K562 (cell line): Measurements from ENCODE around the gene AFF1. TPM values are rescaled to one million over a fixed set of nuclear protein-coding genes. Genes with fewer than 3 reads are reported as not detected.

Experiments used
- ATAC-seq: fragments of 200-7000 bp; cut with Tn5 transposase; 3 replicates; pipeline ENCODE4 v1.9.1; 2020; ENCODE audit warnings: moderate library complexity
- BruUV-seq: library from RNA; stranded (reverse); fragments of 400-500 nt; replicated peaks from 2 replicates; lab custom pipeline; 2021; lab: Mats Ljungman, UMichigan
- CTCF ChIA-PET: fragments of 300-600 bp; formaldehyde crosslinking; extraction: SDS; loops from one replicate; lab custom pipeline; 2021; ENCODE audit warnings: low intra/inter-chr PET ratio; lab: Yijun Ruan, JAX
- POLR2A ChIA-PET: fragments of 300-600, 350-650 bp; sonication (Branson Sonifier 250); formaldehyde crosslinking; extraction: SDS; loops from one replicate; lab custom pipeline; 2021; ENCODE audit warnings: antibody characterized with exemption, inconsistent platforms; lab: Yijun Ruan, JAX
- DNase-seq, 4 experiments: peaks; one replicate each; pipeline versions ENCODE4 v3.0.0 to v3.0.0-alpha.2; 2011 to 2018; ENCODE audit warnings: low spot score in 3 of 4, mixed read lengths in 3 of 4; ENCODE audit errors: extremely low read depth in 1 of 4
- FAIRE-seq: peaks from 2 replicates; lab custom pipeline; 2011; peaks lifted over from hg19 to GRCh38; lab: Jason Lieb, UNC
- H2AFZ ChIP-seq: 2 replicates; pipeline ENCODE4 v1.6.0; 2011; ENCODE audit warnings: low read depth, low read length, control low read depth, inconsistent platforms
- H3K27ac ChIP-seq: fragments of 200-600 bp; 3 replicates; pipeline ENCODE4 v1.8.0; 2011; ENCODE audit warnings: low read depth, mild to moderate bottlenecking, control low read depth, inconsistent platforms, low read length, moderate library complexity, mixed read lengths; ENCODE audit errors: extremely low read depth
- H3K27me3 ChIP-seq, 2 experiments: fragments of 300-600 bp in 1 of 2; 2 replicates in 1 of 2; 3 replicates in 1 of 2; pipeline versions ENCODE4 v1.6.0 to v1.8.0; 2011; ENCODE audit warnings: inconsistent platforms in 2 of 2, low read length in 2 of 2, mild to moderate bottlenecking in 1 of 2, mixed read lengths in 1 of 2, moderate library complexity in 1 of 2; ENCODE audit not compliant: control insufficient read depth in 2 of 2, insufficient read depth in 2 of 2
- H3K36me3 ChIP-seq: fragments of 300-600 bp; 3 replicates; pipeline ENCODE4 v1.8.0; 2011; ENCODE audit warnings: mild to moderate bottlenecking, low read length, inconsistent platforms; ENCODE audit not compliant: control insufficient read depth, insufficient read depth
- H3K4me1 ChIP-seq, 2 experiments: fragments of 200-600 bp in 1 of 2; replicated peaks in 1 of 2; 2 replicates in 1 of 2; 3 replicates in 1 of 2; pipeline versions ENCODE4 v1.5.1 to v1.8.0; 2011; ENCODE audit warnings: inconsistent platforms in 2 of 2, low read length in 2 of 2, mild to moderate bottlenecking in 1 of 2, mixed read lengths in 1 of 2, moderate library complexity in 1 of 2; ENCODE audit not compliant: control insufficient read depth in 2 of 2, insufficient read depth in 2 of 2
- H3K4me2 ChIP-seq: 2 replicates; pipeline ENCODE4 v1.6.1; 2011; ENCODE audit warnings: low read length, control low read depth, inconsistent platforms, mixed read lengths; ENCODE audit not compliant: insufficient read depth
- H3K4me3 ChIP-seq: fragments of 200-600 bp; sonication (generic), shearing (Covaris generic); 2 replicates; pipeline ENCODE4 v1.5.1; 2016; ENCODE audit warnings: control low read depth, inconsistent platforms
- H3K79me2 ChIP-seq: fragments of 200-600 bp; 3 replicates; pipeline ENCODE4 v1.8.0; 2011; ENCODE audit warnings: low read length, inconsistent platforms; ENCODE audit not compliant: control insufficient read depth, insufficient read depth
- H3K9ac ChIP-seq, 2 experiments: 2 replicates each; pipeline versions ENCODE4 v1.6.0 to v1.6.1; 2011; ENCODE audit warnings: low read depth in 2 of 2, low read length in 2 of 2, control low read depth in 1 of 2, inconsistent platforms in 1 of 2, mild to moderate bottlenecking in 1 of 2, mixed read lengths in 1 of 2; ENCODE audit not compliant: insufficient read depth in 1 of 2
- H3K9me1 ChIP-seq: one replicate; pipeline ENCODE4 v1.6.0; 2011; ENCODE audit warnings: inconsistent platforms, mild to moderate bottlenecking, low read length, moderate library complexity; ENCODE audit not compliant: control insufficient read depth, insufficient read depth
- H3K9me3 ChIP-seq: replicated peaks from 2 replicates; pipeline ENCODE4 v1.5.1; 2011; ENCODE audit warnings: low read depth, low read length, inconsistent platforms; ENCODE audit not compliant: control insufficient read depth, insufficient read depth
- H4K20me1 ChIP-seq: replicated peaks from 2 replicates; pipeline ENCODE4 v1.6.1; 2011; ENCODE audit warnings: low read length, inconsistent platforms, mixed read lengths; ENCODE audit not compliant: control insufficient read depth, insufficient read depth
- BRD9 ChIP-seq: fragments of 450-650 bp; IDR thresholded peaks from 2 replicates; pipeline ENCODE4 v1.6.1; 2018; ENCODE audit warnings: low read depth; ENCODE audit not compliant: partially characterized antibody
- CREB3 ChIP-seq: fragments of 450-650 bp; conservative IDR thresholded peaks from 2 replicates; pipeline ENCODE4 v1.6.1; 2016; ENCODE audit warnings: missing genetic modification characterization, low read depth, mild to moderate bottlenecking, missing compliant biosample characterization, moderate library complexity
- EGR1 ChIP-seq: fragments of 450-650 bp; conservative IDR thresholded peaks from 2 replicates; pipeline ENCODE4 v1.6.1; 2017; ENCODE audit warnings: mild to moderate bottlenecking
- FOXA3 ChIP-seq, 2 experiments: fragments of 450-650 bp in 1 of 2; sonication (generic) in 1 of 2; formaldehyde crosslinking; IDR thresholded peaks in 1 of 2; conservative IDR thresholded peaks in 1 of 2; 2 replicates each; pipeline versions ENCODE4 v1.4.0 to v1.8.0; 2020 to 2022; ENCODE audit warnings: mild to moderate bottlenecking in 2 of 2, missing genetic modification reagents in 1 of 2
- FOXK1 ChIP-seq: sonication (generic); formaldehyde crosslinking; IDR thresholded peaks from 2 replicates; pipeline ENCODE4 v1.8.0; 2022; ENCODE audit warnings: missing genetic modification reagents, mild to moderate bottlenecking, borderline replicate concordance
- OTX1 ChIP-seq: fragments of 450-650 bp; formaldehyde crosslinking; IDR thresholded peaks from 2 replicates; pipeline ENCODE4 v1.4.0; 2022; ENCODE audit warnings: mild to moderate bottlenecking
- RAD51 ChIP-seq: fragments of 450-650 bp; IDR thresholded peaks from 2 replicates; pipeline ENCODE4 v1.7.1; 2016; ENCODE audit warnings: low read depth, mild to moderate bottlenecking, borderline replicate concordance
- RB1 ChIP-seq: fragments of 450-650 bp; IDR thresholded peaks from 2 replicates; pipeline ENCODE4 v1.6.1; 2017; ENCODE audit warnings: low read depth, mild to moderate bottlenecking
- RBM39 ChIP-seq: fragments of 200-400 bp; formaldehyde crosslinking; optimal IDR thresholded peaks from 2 replicates; pipeline ENCODE3; 2018; ENCODE audit warnings: low read depth, low read length
- SIN3B ChIP-seq: fragments of 450-650 bp; IDR thresholded peaks from 2 replicates; pipeline ENCODE4 v1.6.1; 2017; ENCODE audit warnings: low read depth, mild to moderate bottlenecking, moderate library complexity
- TCFL5 ChIP-seq: fragments of 250-450 bp; sonication (Bioruptor Pico); conservative IDR thresholded peaks from 2 replicates; pipeline ENCODE4 v1.6.1; 2021; ENCODE audit warnings: mild to moderate bottlenecking, moderate library complexity, matching md5 sums
- TRIM24 ChIP-seq, 2 experiments: fragments of 450-650 bp; IDR thresholded peaks; 2 replicates each; pipeline ENCODE4 v1.6.1; 2016
- ZBTB26 ChIP-seq: fragments of 450-650 bp; formaldehyde crosslinking; IDR thresholded peaks from 2 replicates; pipeline ENCODE4 v1.4.0; 2022; ENCODE audit warnings: missing genetic modification characterization
- ZNF124 ChIP-seq: sonication (generic); formaldehyde crosslinking; IDR thresholded peaks from 2 replicates; pipeline ENCODE4 v1.8.1; 2022; ENCODE audit warnings: missing genetic modification reagents
- ZNF140 ChIP-seq: fragments of 250-450 bp; sonication (Bioruptor Pico); IDR thresholded peaks from 2 replicates; pipeline ENCODE4 v1.8.0; 2021; ENCODE audit warnings: moderate library complexity, mild to moderate bottlenecking, inconsistent platforms
- ZNF41 ChIP-seq: fragments of 250-450 bp; sonication (Bioruptor Pico); conservative IDR thresholded peaks from 2 replicates; pipeline ENCODE4 v1.4.0; 2020; ENCODE audit warnings: mild to moderate bottlenecking
- WGBS: fragments of 100-300 bp; shearing (Covaris generic); methylation state at CpG from one replicate; pipeline ENCODE4 v1.1.6; 2016; ENCODE audit warnings: low coverage, mixed read lengths; ENCODE audit not compliant: insufficient coverage; ENCODE audit errors: missing lambda C conversion rate; 5-methylcytosine and 5-hydroxymethylcytosine counted together
- in situ Hi-C: fragments of 300-500 bp; cut with MboI; formaldehyde crosslinking; loops from 4 replicates; pipeline ENCODE4 v1.15.0; 2018; ENCODE audit warnings: inconsistent platforms, mixed read lengths
- intact Hi-C: fragments of 100-400 bp; cut with micrococcal nuclease; formaldehyde crosslinking; loops from 2 replicates; pipeline ENCODE4 v1.14.2; 2022
- polyA plus RNA-seq, 8 experiments: library from polyadenylated mRNA; depleted of rRNA in 4 of 8; stranded (reverse) in 5 of 8; unstranded in 3 of 8; fragments of >200 nt; fragmentation: Nextera tagmentation in 2 of 8; fragmentation: Illumina TruSeq in 1 of 8; extraction: Ambion mirVana in 2 of 8; extraction: Trizol in 1 of 8; gene quantifications; 2 replicates each; pipeline versions ENCODE4 v1.2.1 to v1.2.3, GENCODE V29; 2011 to 2014; ENCODE audit warnings: inconsistent platforms in 1 of 8, missing spikeins in 1 of 8
- total RNA-seq, 7 experiments: library from RNA; depleted of rRNA in 6 of 7; stranded (reverse); fragments of >200 nt in 6 of 7; fragmentation: Illumina TruSeq in 2 of 7; extraction: Trizol in 2 of 7; gene quantifications; 2 replicates each; pipeline versions ENCODE4 v1.2.1 to v1.2.3, GENCODE V29; 2011 to 2021; ENCODE audit warnings: low replicate concordance in 1 of 7

AFF1 gene
- total and polyA plus RNA-seq, 9 of the 15 experiments (the other 6 are each of a cell fraction or from before 2014, with no cell fraction given), result 4.1 to 47.5 (median 17.2) TPM

DNA sequence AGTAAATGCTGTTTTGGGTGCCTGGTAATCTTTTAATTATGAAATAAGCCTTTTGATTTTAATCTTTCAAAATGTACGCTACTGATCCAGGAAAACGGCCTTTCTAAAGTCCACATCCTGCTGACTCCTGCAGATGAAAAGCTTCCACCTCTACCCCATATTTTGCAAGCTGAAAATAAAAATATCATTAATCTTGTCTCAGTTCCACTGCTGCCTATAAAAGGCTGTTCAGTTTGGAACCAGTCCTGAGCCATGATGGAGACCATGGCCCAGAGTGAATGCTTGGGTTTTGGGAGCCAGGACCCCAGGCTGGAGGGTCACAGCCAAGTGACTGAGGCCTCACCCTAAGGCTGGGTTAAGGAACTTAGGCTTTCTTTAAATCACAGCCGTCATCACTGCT is 110.8 kb downstream of the AFF1 start:
- Histone ChIP-seq H3K4me1 (peaks cover 10 to 31% of the 10 kb centered on the region in 2 experiments; a peak in 4 of 5 replicates), H3K4me3 (no peak overlapping the region), H2AFZ (no peak overlapping the region), H3K9me1 (no peaks in the 10 kb centered on the region), H3K9me3 (no peaks in the 10 kb centered on the region), H3K9ac (no peak overlapping the region), H3K4me2 (no peak overlapping the region), H3K79me2 (peaks cover 92% of the 10 kb centered on the region), H3K27ac (no peak overlapping the region; the same call in 2 of the 3 replicates), H3K27me3 (no peaks in the 10 kb centered on the region), H3K36me3 (peaks cover 39% of the 10 kb centered on the region; the same call in 2 of the 3 replicates), H4K20me1 (peaks cover 13% of the 10 kb centered on the region; the same call in 1 of the 2 replicates)
- intact Hi-C loops (no loop called here), in situ Hi-C loops (no loop called here)
- ChIA-PET POLR2A (no interaction called here), CTCF (no interaction called here)
- TF ChIP-seq OTX1 (CRISPR knock-in tag) (no peak), RB1 (no peak), RBM39 (no peak), ZNF41 (no peak), ZNF140 (CRISPR knock-in tag) (no peak), TCFL5 (CRISPR knock-in tag) (no peak), FOXA3 (CRISPR knock-in tag; conservative IDR thresholded peaks at IDR 0.05 in 1 of 2, IDR thresholded peaks at IDR 0.05 in 1 of 2) (no peak), RAD51 (no peak), SIN3B (no peak), BRD9 (no peak), EGR1 (no peak), ZBTB26 (no peak), FOXK1 (no peak), ZNF124 (CRISPR knock-in tag) (no peak), TRIM24 (IDR thresholded peaks at IDR 0.05) (no peak), CREB3 (tag) (no peak)
- 47% methylated on average over 3 of the region's 3 CpGs for WGBS
- BruUV-seq, result no TSS peak
- no peak for FAIRE-seq
- DNase-seq, result no peak
- no peak for ATAC-seq
